GM12872 (cell line): ENCODE measurements around the gene THSD8.

Experiments used
- CTCF ChIP-seq: IDR thresholded peaks from 3 replicates; pipeline ENCODE4 v1.5.1; 2011; ENCODE audit warnings: low read depth, mild to moderate bottlenecking, low read length, moderate library complexity; ENCODE audit not compliant: insufficient read depth

Gene THSD8

GRCh38 chr19:12804051-12804450 lies 2.2 kb downstream of the THSD8 start:
- no peak for TF ChIP-seq CTCF

DNA sequence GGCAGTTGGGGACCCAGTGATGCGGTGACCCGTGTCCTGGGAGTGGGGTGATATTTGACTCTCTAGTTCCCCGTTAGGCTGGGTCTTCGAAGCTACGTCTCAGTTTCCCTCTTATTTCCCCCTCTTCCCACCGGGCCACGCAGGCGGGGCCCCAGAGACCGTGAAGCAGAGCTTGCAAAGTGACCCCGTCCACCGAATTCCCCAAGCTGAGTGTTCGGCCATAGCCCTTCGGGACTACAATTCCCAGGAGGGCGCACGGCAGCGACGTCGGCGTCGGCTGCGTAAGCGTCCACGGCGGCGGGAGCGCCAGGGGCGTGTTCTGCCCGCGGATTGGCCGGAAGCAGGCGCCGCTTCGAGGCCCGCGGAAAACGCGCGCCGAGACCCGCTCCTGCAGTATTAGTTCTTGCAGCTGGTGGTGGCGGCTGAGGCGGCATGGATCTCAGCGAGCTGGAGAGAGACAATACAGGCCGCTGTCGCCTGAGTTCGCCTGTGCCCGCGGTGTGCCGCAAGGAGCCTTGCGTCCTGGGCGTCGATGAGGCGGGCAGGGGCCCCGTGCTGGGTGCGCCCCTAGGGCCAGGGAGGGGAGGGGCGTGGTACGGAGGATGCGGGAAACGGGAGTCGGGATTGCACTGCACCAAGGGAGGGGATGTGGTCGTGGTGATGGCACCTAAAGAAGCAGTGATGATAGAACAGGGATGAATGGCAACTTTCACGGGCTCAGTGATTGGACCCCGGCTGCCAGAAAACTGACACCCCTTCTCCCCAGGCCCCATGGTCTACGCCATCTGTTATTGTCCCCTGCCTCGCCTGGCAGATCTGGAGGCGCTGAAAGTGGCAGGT lies 4.6 kb downstream of the THSD8 start, which contains the start of gene RNASEH2A:
TSS of gene RNASEH2A (plus strand) at position 343 of the 840 bp plus-strand sequence. CDS start at position 433, 90 bp downstream.
- no peak for TF ChIP-seq CTCF

GRCh38 chr19:12815088-12815487 lies 13.2 kb downstream of the THSD8 start:
- no peak for TF ChIP-seq CTCF

DNA sequence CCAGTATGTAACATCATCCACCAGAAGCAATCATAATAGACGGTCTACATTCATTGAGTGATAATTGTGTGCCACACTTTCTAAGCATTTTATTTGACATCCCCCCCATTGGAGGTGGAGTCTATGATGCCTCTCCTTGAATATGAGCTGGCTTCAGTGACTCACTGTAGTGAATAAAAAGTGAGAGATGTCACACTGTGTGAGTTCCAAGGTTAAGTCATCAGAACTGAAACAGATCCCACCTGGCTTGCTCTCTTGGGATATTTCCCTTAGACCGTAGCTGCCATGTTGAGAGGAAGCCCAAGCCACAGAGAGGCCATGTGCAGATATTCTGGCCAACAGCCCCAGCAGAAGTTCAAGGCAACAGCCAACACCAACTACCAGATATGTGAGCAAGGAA lies 19.9 kb downstream of the THSD8 start:
- no peak for TF ChIP-seq CTCF

GRCh38 chr19:12825254-12826131 lies 23.6 kb downstream of the THSD8 start:
- TF ChIP-seq CTCF = peak; percentile 54

- TF ChIP-seq CTCF = no peak
These were observed 26.6 kb downstream of the THSD8 start for GRCh38 chr19:12828494-12828893.

- TF ChIP-seq CTCF = no peak
These were observed 31.5 kb downstream of the THSD8 start for GRCh38 chr19:12833418-12833737.
